HG03469 (cell line): Measurements from ENCODE around the gene GPR101.

Experiments
- ATAC-seq: cut with Tn5 transposase; IDR thresholded peaks from one replicate; pipeline ENCODE4 v1.9.1; 2021; ENCODE audit warnings: mild to moderate bottlenecking, moderate library complexity, moderate number of reproducible peaks; ENCODE audit not compliant: unreplicated experiment

Gene GPR101

GRCh38 chrX:137033774-137034507 lies at the start of gene GPR101:
Gene GPR101 (minus strand): TSS chrX:137033995. CDS start chrX:137031674, 2,321 bp downstream.
- ATAC-seq = no peak

- no peak for ATAC-seq
Measured at GRCh38 chrX:137081239-137081638, 47.4 kb upstream of the GPR101 start.

- ATAC-seq = no peak
Measured at GRCh38 chrX:137072396-137072795, 38.6 kb upstream of the GPR101 start.

DNA sequence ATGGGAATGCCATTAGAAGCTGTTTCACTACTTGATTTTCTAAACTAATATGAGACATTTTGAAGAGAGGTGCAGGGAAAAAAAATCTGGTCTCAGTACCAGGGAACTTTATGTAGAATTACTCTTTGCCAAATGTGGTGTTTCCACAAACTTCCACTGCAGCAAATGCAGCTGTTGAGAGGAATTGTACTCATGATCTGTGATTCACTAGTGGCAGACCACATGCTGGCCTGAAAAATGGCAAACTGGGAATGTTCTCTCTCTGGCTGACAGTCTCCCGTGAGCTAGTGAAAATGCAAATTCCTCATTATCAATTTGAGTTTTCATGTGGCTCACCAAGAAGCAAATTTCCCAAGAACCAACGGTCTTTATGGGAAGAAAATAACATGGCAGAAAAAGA lies 37.8 kb upstream of the GPR101 start:
- ATAC-seq = no peak

- no peak for ATAC-seq
Measured at GRCh38 chrX:137067147-137067546, 33.4 kb upstream of the GPR101 start.

DNA sequence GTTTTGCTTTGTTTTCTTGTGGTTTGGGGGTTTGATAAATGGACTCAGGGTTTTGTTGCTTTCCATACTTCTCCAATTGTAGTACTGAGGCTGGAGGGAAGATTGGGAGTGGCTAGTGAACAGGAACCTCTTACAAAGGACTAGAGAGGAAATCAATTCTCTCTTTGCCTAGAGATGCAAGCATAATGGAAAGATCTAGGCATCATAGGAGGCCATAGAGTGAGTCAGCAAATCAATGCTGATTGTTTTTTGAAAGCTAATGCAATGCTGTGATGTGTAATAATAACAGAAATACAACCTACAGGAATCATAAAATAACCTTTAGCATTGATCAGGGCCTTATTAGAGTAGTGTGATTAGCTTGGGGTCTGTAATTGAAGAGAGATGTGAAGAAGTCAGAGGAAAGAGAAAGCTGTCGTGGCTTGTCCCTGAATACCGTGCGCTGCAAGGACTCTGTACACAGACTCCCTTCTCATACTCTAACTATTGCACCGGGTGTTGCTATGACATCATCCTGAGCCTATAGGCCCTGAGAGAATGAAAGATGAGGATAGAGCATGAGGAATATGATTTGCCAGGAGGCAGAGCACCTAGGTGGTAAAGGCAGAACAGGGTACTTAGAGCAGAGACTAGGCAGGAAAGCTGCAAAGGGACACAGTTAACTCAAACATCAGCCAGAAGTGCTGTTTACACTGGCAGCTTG lies 29.3 kb upstream of the GPR101 start:
- no peak for ATAC-seq

- ATAC-seq = no peak
Measured at GRCh38 chrX:137058339-137059127, 24.7 kb upstream of the GPR101 start.

DNA sequence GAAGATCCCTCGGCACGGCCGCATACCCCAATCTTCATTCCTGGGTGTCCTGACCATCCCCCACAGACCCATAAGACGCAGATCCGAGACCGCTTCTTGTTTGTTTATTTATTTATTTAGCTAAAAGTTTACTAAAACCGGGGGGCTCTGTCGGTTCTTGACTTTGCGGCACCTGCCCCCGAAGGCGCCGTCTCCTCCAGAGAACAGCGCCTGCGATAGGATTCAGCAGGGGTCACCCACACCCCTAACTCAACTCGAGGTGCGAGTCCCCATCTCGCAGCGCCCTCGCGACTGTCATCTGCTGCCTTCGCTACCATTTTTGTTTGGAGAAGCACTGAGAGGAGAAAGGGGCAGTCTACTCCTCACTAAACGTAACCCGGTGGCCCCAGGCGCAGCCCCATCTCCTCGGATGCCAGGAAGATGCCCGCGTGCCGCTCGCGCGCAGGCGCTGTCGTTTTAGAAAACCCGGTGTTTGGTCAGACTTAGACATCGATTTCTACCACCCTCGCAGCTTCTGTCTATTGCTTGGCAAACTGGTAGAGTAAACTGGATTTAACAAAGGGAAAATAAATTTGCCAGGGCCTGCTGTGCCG lies 18.9 kb upstream of the GPR101 start:
- ATAC-seq = no peak

GRCh38 chrX:137051978-137052642 lies 18.3 kb upstream of the GPR101 start:
- peak; percentile 87 for ATAC-seq

- ATAC-seq = no peak
Measured at GRCh38 chrX:137044893-137045292, 11.1 kb upstream of the GPR101 start.

DNA sequence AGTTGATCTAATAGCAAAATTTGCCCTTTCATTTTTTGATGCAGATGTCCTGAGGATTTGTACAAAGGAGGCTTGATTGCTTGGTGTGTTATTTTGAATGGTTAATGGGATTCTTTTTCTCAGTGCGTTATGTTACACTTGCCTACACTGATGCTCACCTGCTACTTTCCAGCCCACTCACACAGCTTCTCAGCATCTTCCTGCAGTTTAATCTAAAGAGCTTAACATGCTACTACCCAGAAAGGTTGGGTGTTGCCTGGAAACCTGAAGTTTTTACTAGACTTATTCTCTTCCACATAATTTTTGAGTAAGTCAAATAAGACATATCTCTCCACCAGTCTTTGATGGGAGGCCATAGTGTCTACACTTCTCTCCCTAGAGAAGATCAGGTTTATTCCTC lies 9.9 kb upstream of the GPR101 start:
- no peak for ATAC-seq

DNA sequence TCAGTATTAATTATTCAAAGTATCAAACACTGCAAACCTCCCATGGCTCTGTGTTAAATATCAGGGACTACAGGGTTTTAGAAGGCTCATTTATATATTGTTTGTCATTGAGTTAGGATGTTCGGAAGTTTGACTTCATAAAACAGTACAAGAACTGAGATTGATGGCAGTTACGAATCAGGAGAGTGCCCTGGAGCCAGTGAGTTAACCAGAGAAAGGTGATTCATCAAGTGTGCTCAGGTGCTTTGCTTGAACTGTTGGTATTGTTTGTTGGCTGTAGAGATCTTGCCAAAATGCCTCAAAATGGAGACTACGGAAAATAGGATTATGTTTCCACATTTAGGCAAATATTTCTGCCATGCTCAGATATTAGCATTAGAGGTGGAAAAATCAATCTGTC lies 7.5 kb upstream of the GPR101 start:
- no peak for ATAC-seq

GRCh38 chrX:137040113-137040794 lies 6.5 kb upstream of the GPR101 start:
- ATAC-seq = no peak

- ATAC-seq = no peak
Measured at GRCh38 chrX:137034508-137034872, 695 bp upstream of the GPR101 start.

DNA sequence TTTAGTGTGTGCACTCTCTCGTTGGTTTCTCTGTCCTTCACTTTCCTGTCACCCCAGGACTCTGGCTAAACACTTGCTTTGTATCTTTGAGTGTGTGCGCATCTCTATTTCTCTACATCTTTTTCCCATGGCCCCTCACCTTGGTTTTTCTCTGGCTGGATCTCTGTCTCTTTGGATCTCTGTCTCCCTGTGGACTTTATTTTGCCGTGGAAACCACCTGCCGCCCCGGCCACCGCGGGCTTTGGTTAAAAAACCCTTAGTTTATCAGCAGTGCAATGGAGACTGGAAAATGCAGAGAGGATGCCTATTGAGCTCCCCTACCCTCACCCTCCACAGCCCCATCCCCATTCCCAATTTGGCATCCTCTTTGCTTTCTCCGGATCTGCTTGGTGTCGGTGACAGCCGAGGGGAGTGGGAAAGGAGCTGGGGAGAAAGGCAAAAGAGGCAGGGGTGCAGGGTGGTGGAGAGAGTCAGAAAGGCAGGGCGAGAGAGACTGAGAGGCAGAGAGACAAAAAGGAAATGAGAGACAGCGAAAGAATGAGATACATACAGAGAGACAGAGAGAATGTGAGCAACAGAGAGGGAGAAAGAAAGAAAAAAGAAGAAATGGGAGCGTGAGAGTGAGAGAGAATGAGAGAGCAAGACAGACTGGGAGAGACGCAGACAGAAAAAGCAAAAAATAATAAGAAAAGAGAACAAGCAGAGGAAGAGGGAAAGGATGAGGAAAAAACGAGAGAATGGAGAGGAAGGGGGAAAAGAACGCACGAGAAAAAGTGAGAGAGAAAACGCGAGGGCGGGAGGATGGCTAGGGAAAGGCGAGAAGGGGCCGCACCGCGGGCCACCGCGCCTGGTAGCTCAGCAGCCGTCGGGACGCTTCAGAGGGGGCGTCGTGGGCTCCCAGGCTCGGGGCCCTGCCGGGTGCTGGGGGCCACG lies 688 bp downstream of the GPR101 start:
- no peak for ATAC-seq

- ATAC-seq = no peak
Measured at GRCh38 chrX:137032341-137032694, 1.5 kb downstream of the GPR101 start.

GRCh38 chrX:137031517-137032340 lies 2.1 kb downstream of the GPR101 start:
- ATAC-seq = peak; percentile 88

- ATAC-seq = no peak
Measured at GRCh38 chrX:137031039-137031438, 2.8 kb downstream of the GPR101 start.
